Endothelial cell of umbilical vein (primary cell): Measurements from ENCODE around the gene YAP1.

Experiments used
- EZH2 ChIP-seq: IDR thresholded peaks from 2 replicates; pipeline ENCODE4 v1.6.1; 2012; ENCODE audit warnings: borderline replicate concordance, low read depth, mild to moderate bottlenecking, moderate library complexity, low read length, inconsistent platforms; ENCODE audit not compliant: severe bottlenecking
- FOS ChIP-seq: IDR thresholded peaks from 2 replicates; pipeline ENCODE4 v1.6.1; 2011; ENCODE audit warnings: mild to moderate bottlenecking, low read length, moderate library complexity, borderline replicate concordance; ENCODE audit not compliant: insufficient read depth
- MYC ChIP-seq: IDR thresholded peaks from one replicate; pipeline ENCODE4 v1.6.1; 2011; ENCODE audit warnings: mild to moderate bottlenecking, low read depth, low read length
- POLR2A ChIP-seq: IDR thresholded peaks from 2 replicates; pipeline ENCODE4 v1.6.1; 2012; ENCODE audit warnings: low read depth, mild to moderate bottlenecking, control low read depth, low read length
- POLR2AphosphoS5 ChIP-seq: IDR thresholded peaks from 2 replicates; pipeline ENCODE4 v1.6.1; 2012; ENCODE audit warnings: low read depth, mild to moderate bottlenecking, control low read depth, low read length, moderate library complexity; ENCODE audit not compliant: insufficient read depth
- TF ChIP-seq, protein P1 (sequence below), 2 donors: IDR thresholded peaks; 1 replicate in 1 of 2; 2 replicates in 1 of 2; pipeline ENCODE4 v1.5.1; 2011; ENCODE audit warnings: low read length in 2 of 2, mild to moderate bottlenecking in 2 of 2, moderate library complexity in 2 of 2, control low read depth in 1 of 2, inconsistent platforms in 1 of 2, low read depth in 1 of 2; ENCODE audit not compliant: insufficient read depth in 1 of 2; ENCODE audit errors: extremely low read depth in 1 of 2
- TF ChIP-seq, protein P2 (sequence below): IDR thresholded peaks from 2 replicates; pipeline ENCODE4 v1.6.1; 2011; ENCODE audit not compliant: insufficient read depth, insufficient read length

DNA sequence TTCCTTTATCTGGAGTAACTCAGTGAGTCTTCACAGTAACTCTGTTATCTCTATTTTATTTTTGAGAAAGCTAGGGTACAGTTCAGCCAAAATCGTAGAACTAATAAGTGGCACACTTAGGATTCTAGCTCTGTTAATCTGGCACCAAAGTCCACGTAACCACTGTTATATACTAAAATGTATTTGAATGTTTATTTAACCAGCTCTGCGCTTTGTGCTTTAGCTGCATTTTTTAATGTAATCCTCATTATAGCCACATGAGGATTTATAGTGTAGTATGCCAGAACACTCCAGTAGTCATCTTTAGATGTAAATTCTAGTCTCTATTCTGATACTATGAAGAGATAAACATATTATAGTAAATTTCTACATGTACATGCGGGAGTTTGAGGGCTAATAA, 36.8 kb downstream of the YAP1 start:
- TF ChIP-seq, protein P1, sequence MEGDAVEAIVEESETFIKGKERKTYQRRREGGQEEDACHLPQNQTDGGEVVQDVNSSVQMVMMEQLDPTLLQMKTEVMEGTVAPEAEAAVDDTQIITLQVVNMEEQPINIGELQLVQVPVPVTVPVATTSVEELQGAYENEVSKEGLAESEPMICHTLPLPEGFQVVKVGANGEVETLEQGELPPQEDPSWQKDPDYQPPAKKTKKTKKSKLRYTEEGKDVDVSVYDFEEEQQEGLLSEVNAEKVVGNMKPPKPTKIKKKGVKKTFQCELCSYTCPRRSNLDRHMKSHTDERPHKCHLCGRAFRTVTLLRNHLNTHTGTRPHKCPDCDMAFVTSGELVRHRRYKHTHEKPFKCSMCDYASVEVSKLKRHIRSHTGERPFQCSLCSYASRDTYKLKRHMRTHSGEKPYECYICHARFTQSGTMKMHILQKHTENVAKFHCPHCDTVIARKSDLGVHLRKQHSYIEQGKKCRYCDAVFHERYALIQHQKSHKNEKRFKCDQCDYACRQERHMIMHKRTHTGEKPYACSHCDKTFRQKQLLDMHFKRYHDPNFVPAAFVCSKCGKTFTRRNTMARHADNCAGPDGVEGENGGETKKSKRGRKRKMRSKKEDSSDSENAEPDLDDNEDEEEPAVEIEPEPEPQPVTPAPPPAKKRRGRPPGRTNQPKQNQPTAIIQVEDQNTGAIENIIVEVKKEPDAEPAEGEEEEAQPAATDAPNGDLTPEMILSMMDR (IDR thresholded peaks at IDR 0.05; ENCODE audit: extremely low read depth in 1 of 2, insufficient read depth in 1 of 2, low read depth in 1 of 2, low read length in 2 of 2) = no peak
- TF ChIP-seq POLR2A (no peak), POLR2AphosphoS5 (no peak), EZH2 (no peak), MYC (no peak), FOS (no peak)
- TF ChIP-seq, protein P2, sequence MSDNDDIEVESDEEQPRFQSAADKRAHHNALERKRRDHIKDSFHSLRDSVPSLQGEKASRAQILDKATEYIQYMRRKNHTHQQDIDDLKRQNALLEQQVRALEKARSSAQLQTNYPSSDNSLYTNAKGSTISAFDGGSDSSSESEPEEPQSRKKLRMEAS = no peak
